HT-29 (cell line): Measurements from ENCODE around the gene GYS2. TPM values are rescaled to one million over a fixed set of nuclear protein-coding genes. Genes with fewer than 3 reads are reported as not detected.
"Not testable (repeated sequence)": the region's sequence is repeated elsewhere in the genome, so short reads cannot be mapped to it uniquely, and the experiment has no call there.

Experiments used
- DNase-seq: peaks from one replicate; pipeline ENCODE4 v3.0.0-alpha.2; 2015; ENCODE audit warnings: low spot score
- total RNA-seq: library from RNA; depleted of rRNA; stranded (reverse); fragments of >200 nt; shearing (Covaris generic); gene quantifications from 2 replicates; pipeline ENCODE4 v1.2.3, GENCODE V29; 2014; rRNA removed

The GYS2 gene
- not detected in 2 replicates for total RNA-seq

DNA sequence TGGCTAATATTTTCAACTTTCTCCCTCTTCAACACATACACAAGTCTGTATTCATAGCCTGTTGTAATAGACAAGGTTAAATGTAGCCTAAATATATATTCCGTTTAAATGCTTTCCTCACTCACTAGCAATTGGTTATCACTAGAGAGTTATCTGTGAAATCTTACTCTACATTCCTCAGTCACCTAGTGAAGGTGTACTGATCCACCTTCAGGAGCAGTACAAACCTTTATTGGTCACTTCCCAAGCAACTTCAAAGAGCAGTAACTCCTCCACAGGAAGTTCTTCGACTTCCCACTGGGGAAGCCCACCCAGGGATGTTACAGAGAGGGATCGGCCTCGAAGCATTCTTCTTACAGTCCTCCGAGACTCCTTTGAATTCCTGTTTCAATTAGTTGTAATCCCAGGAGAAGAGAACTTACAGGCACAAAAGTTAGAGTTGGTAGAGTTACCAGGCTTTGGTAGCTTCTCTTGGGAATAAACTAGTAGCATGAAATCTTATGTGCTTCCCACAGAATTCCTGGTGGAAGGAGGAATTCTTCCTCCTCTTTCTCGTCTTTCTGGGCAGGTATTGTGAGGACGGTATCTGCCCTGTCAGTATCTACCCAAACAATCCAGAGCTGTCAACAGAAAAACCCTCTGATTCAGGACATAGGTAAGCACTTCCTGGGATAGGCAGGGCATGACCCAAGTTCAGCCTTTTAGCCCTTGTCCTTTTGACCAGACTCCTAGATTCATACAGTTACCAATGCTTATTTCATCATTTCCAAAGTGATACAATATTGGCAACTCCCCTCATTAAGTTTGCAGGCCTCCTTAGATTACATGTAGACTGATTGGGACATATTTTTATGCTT is at the start of gene GYS2:
Gene GYS2 (minus strand): TSS at position 603 of the 857 bp plus-strand sequence. CDS start 255 bp downstream, at position 348.
- DNase-seq, result no peak

DNA sequence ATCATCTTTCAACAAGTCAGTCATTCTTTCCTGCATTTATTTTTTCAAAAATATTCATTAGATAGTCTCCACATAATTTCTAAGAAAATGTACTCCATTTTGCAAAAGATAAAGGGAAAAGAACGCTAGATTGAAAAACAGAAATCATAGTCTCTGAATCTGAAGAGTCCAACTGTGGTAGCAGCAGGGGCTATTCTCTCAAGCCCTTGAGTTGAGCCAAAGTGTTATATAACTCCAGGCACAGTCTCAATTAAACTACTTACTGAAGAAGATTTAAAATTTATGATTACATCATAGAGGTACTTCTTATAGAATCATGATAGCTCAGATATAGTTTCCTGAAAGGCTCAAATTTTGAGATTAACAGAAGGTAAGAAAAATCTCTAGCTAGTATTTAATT is 47.2 kb upstream of the GYS2 start:
- no peak for DNase-seq

DNA sequence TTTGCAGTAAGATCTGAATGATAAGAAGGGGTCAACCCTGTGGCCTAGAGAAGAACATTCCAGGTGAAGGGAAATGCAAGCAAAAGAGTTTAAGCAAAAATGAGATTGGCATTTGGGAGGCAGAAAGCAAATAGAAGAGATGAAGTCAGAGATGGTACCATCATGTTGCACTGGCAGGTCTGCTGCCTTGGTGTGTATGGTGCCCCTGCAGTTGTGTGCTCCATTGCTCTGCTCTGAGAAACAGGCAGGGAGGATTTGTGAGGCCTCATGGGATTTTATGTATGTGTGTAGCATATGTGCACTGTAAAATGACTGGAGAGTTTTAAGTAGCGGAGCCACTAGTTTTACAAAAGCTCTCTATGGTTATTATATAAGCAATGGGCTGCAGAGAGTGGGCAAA is 46.4 kb upstream of the GYS2 start:
- no peak for DNase-seq

DNA sequence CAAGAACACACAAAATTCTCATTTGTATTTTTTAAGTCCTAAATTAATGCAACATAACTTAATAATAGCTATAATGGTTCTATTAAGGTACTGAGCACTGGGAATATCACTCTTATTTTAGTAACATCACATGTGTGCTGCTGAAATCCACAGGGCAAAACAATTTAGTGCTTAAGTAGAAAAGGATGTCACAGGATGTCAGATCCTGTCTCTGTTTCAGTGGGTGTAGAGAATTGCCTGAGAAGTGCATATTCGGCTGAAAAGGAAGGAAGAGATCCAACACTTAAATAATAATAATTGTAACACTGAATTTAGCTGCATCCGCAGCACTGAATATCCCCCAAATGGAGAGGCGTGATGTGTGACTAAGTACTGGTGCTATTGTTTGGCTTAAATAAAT is 44.4 kb upstream of the GYS2 start:
- DNase-seq, result no peak

DNA sequence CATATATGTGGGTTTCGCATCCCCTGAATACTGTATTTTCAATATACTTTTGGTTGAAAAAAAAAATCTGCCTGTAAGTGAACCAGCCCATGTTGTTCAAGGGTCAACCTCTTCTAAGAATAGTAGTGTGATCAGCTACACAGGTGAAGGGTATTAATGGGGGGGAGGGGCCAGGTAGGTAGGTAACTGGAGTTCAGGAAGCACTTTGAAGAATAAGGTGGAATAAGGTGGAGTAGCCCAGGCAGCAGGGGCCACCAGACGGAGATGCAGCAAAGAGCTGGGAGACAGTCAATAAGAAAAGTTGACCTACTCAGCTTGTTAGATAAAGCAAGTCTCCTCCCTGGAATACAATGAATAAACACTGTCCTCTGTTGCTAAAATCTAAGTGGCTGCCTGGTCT is 43.7 kb upstream of the GYS2 start:
- no peak for DNase-seq

DNA sequence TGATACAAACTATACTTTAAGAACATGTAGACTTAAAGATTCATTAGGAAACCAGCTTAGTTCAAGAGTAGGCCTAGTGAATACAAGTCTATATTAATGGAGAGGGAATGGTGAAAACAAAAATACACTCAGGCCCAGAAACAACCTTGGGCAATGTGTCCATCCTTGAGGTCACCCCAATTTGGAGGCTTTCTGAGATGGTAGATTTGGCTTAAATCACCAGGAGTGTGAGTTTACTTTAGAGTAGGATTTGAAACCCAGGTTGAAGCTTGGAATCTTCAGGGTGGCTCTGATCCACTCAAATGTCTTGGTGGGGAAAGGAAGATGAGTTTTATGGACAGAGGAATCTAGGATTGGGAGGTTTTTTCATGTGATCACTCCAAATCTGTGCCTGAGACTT is 42.5 kb upstream of the GYS2 start:
- DNase-seq, result no peak

DNA sequence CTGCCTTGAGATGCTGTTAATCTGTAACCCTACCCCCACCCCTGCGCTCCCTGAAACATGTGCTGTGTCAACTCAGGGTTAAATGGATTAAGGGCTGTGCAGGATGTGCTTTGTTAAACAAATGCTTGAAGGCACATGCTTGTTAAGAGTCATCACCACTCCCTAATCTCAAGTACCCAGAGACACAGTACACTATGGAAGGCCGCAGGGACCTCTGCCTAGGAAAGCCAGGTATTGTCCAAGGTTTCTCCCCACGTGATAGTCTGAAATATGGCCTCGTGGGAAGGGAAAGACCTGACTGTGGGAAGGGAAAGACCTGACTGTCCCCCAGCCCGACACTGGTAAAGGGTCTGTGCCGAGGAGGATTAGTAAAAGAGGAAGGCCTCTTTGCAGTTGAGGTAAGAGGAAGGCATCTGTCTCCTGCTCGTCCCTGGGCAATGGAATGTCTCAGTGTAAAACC is 40.4 kb upstream of the GYS2 start:
- DNase-seq, result not testable (repeated sequence)

DNA sequence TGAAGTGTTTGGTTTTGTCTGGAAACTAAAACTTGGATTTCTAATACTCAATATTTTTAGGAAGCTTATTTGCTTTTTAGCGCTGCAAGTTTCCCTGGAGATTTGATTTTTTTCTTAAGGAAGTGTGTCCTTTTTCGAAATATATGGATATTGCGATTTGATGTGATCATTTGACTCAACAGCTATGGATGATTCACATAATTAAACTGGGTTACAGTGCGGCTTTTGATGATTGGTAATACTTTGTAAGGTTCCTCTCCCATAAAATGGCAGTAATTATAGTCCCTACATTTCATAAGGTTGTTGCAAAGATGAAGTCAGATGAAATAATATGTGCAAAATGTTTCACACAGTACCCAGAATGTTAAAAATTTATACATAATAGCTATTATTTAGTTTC is 39.9 kb upstream of the GYS2 start:
- no peak for DNase-seq

DNA sequence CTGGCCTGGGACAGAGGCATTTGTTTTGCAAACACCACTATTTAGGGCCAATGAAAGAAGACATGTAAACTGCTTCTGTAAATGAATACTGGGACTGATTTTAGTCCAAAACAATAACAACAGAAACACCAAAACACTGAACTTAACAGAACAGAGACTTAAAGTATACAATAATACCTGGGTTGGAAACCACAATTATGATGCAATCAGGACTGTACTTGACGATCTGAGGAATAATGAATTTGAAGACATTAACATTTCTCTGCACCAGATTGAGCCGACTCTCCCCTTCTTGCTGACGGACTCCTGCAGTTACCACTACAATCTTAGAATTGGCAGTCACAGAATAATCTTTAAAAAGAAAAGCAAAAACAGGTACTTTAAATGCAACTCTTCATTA is 39.1 kb upstream of the GYS2 start:
- DNase-seq, result no peak

DNA sequence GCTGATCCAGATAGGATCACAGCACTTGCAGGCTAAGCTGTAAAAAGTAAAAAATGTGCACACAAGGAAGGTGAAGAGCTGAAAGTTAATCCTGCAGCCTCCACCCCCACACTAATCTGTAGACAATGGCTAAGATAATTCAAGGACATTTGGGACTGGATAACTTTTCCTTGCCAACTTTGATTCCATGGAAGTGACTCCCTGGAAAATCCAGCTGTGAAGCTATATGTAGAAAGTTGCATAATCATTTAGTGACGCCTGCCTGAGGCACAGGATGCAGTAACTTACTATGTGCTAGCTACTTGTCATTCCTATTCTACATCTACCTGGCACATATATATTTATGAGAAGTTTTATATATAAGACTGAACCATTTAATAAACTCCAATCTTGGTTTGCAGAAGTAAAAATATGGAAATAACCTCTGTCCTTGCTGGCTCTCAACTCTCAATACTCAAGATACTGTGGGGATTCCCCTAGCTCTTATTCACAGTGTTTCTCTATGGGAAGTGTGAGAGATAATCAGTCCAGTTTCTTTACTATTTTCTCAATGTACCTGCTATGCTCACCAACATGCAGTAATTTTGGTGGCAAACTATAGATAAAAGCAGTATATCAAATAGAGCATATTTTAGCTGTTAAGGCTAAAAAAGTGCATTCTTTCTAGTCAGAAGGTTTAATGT is 38.2 kb upstream of the GYS2 start:
- no peak for DNase-seq

DNA sequence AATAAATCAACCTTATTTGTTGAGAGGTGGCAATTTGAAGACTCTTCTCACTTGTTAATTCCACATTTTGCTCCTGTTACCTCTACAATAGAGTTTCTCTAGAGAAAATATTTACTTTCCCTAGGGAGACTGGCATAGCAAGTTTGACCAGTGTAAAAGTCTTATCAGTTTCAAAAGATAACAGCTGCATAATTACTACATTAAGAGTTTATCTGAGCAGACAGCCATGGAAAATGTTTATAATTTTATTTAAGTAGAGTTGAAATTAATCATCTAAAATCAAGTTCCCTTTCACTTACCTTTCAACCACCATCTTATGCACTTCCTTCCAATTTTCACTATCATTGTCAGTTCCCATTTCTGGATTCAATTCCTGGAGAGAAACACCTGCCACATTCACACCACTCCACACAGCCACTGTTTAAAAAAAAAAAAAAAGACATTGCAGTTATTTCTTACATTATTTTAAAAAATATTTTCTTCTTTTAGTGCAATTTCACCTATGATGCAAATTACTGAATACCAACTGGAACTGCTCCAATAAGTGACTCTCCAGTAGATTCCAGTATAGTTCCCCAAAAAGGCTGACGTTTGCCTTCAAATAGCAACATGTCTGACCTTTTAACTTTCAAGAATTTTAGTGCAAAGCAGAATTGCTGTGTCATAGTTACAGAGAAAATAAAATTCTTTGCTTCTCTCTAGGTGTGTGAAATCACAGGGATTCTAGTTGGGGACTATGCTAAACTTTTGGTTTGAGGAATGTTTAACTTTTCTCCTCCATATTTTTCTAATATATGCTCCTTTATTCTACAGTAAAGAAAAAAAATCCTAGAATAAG is 33.6 kb upstream of the GYS2 start:
- DNase-seq, result no peak

DNA sequence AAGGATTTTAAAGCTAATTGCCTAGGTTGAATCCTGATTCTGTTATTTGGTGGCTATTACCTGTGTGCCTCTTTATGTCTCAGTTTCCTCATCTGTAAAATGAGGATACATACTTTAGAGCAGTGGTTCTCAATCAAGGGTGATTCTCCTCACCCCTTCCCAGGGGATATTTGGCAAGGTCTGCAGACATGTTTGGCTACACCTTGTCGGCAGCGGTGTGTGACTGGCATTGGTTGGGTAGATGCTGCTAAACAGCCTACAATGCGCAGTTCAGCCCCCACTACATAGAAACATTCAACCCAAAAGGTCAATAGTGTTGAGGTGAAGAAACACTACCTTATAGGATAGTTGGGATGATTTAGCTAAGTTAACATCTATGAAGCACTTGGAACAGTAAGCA is 29.6 kb upstream of the GYS2 start:
- DNase-seq, result no peak

DNA sequence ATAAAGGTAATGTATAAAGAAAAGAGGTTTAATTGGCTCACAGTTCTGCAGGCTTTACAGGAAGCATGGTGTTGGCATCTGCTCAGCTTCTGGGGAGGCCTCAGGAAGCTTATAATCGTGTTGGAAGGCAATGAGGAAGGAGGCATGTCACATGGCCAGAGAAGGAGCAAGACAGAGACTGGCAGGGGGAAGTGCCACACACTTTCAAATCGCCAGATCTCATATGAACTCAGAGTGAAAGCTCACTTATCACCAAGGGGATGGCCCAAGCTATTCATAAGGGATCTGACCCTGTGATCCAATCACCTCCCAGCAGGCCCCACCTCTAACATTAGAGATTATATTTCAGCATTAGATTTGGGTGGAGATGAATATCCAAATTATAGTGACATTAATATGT is 26.7 kb upstream of the GYS2 start:
- no peak for DNase-seq

DNA sequence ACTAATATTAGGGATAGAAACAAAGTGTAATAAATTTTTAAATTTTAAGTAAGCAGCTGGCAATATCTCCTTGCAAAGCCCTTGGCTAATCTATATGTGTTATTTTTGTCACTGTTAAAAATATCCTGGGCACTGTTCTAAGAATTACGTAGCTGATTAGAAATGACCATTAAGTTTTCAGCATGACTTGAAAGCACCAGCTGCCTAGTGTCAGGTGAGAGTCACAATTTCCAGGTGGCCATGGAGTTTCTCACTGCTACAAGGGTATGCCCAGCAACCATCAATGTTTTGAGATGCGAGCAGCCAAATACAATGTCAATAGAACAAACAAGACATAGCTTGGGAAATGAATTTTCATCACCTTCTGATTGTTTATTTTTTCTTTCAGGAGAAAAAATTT is 23.3 kb upstream of the GYS2 start:
- DNase-seq, result no peak

DNA sequence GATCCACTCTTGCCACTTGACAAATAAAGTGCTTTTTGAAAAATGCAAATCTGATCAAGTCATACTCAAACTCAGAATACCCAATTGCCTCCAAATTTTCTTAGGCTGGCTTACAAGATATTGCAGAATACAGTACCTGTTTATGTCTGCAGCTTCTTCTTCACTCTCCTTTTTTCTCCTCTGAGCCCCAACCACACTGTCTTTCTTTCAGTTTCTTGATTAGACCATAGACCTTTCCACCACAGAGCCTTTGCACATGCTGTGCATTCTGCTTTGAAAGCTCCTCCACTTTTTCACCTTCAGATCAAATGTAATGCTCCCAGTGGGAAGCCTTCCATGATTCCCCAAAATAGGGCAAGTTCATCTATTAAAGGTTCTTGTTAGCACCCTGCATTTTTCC is 13.9 kb upstream of the GYS2 start:
- no peak for DNase-seq

DNA sequence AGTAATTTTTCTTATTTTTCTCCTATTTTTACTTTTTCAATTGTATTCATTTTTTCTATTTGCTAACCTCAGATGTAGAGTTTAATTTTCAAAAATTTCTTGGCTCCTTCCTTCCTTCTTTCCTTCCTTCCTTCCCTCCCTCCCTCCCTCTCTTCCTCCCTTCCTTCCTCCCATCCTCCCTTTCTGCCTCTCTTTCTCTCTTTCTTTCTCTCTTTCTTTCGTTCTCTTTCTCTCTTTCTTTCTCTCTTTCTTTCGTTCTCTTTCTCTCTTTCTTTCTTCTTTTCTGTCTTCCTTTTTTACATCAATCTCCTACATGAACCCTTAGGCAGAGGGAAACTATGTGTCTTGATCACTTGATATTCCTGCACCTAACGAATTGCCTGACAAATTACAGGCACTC is 12.4 kb upstream of the GYS2 start:
- DNase-seq, result no peak

DNA sequence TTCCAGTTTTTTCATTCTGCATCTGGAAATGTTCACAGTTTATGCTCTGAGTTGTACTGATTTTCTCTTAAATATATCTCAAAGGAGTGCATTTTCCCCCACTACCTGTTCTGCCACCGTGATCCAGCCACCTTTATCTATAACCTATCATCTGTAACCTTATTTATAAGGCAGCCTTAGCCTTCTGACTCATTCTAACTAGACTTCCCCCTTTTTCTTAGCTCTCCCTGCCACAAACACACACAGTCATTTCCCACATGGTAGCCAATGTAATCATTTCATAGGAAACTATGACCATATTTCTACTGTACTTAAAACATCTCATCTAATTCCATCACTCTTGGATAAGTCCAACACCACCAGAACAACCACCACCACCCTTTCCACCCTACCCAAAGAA is 10.8 kb upstream of the GYS2 start:
- no peak for DNase-seq

DNA sequence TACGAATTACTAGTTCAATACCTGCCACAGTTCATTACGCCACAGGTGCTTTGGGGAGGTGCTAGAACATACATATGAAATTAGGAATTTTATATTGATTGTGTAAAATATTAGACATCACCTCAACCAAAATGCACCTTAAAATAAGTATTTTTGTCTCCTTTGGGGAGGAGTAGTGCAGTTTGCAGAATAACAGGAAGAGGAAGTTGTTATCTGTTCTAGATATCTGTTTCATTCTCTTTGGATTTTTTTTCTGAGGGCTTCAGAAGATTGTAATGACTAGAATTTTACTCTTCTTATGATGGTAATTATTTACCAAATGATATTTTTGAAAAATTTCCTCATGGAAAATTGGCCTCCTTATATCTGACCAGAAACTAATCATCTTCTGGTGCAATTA is 9.9 kb upstream of the GYS2 start:
- no peak for DNase-seq

DNA sequence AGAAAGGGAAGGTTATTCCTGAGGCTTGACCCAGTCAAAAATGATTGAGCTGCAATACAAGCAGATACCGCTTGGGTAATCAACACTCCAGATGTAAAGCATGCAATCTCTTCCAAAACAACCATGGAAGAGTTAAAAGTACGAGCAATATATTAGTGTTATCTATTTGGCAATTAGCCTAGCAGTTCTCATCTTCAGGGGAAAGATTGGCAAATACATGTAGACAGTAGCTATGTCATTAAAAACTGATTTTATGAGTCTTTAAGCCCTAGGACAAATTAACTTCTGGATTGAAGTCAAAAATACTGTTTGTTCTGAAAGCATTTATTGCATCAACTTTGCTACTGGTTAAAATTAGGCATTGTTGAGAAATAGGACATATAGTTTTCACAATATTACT is 9.3 kb upstream of the GYS2 start:
- DNase-seq, result peak; percentile 32

DNA sequence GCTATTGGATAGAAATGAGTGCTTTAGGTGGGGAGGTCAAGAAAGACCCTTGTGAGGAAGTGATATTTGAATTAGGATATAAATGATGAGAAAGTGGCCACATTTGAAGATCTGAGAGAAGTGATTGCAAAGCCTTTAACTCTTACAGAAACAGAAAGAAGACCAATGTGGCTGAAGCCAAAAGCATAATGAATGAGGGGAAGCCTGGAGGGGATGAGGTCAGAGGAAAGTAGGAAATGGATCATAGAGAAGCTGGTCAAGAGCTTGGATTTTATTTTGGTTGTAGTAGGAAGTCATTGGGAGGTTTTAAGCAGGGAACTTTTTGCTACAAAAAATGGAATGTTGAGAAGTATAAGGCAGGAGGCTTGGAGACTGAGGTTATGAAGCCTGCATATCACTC is 3.5 kb upstream of the GYS2 start:
- DNase-seq, result no peak

DNA sequence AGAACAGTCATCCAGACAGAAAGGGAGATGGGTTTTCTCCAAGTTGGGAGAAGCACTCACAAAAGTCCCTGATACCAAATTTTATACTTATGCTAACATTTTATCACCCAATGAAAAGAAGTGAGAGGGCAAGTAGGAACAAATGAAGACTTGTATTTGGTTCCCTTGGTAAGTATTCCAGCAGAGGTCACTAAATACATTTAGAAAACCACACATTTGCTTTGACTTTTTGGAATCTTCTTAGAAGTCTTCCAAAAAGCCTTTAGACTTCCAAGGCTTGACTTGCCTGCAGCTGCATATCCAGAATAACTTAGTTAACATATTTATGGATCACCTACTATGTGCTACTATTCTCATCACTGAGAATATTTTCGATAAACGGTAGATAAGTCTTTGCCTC is 3.1 kb upstream of the GYS2 start:
- DNase-seq, result peak; percentile 15

DNA sequence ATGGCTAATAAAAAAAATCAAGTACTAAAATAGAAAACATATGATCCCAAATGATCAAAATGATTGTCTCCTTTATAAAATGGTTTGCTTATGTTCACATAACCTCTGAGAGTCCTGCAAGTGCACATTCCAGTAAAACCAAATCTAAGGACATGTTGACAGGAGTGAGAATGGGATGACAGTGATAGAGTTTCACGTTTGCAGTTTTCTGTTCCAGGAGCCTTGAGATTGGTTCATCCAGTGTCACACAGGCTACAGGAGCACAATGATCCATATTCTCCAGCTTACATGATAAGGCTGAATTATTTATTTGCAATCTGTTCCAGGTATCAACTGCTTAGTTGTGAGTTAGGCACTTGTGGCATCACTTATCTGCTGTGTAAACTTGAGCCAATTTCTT is 1.5 kb upstream of the GYS2 start:
- DNase-seq, result no peak
